ENCODE results near the gene SPRED2.

GRCh38 chr2:65377556-65378192 lies 54.7 kb downstream of the SPRED2 start:
- TF ChIP-seq CTCF (IDR thresholded peaks at IDR 0.05) (no peak), ZFX (IDR thresholded peaks at IDR 0.05; ENCODE audit: borderline replicate concordance) (no peak)

All from 22Rv1 (cell line).